HS-5 (cell line): ENCODE results near the gene ARHGAP15.

ENCODE experiments used
- DNase-seq: peaks from one replicate; pipeline ENCODE4 v3.0.0-alpha.2; 2012; ENCODE audit warnings: low read depth

Gene ARHGAP15

DNA sequence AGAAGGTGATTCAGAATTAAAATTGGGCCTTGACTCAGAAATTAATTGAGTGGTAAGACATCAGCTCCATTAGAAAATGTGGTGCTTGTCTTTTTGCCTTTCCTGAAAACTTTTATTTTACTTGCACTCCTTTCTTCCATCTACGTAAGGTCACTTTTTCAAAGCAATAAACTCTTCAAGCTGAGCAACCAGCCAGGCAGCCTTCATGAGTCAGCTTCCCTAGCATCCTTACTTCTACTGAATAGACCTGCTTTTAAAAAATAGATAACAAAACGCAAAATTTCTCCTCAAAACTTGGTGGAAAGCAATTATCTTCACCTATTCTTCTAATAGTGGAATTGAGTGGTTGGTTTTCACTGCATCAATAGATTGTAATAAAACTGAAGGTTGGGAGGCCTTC is 504.2 kb downstream of the ARHGAP15 start:
- no peak for DNase-seq

DNA sequence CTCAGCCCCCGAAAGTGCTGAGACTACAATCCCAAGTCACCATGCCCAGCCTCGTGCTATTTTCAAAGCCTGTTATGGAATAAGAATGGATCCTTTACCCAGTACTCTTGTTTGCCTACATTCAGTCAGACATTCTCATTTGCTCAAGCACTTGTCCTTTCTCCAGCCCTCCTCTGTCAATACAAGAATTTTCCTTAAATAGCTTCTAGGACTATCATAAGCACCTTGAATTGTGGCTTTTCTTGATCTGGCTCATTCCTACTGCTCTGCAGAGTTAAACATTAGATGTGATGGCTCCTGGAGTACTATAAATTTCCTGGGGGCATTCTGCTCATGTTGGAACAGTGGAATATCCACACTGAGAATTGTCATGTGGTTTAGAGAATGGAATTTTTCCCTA is 506.1 kb downstream of the ARHGAP15 start:
- no peak for DNase-seq

DNA sequence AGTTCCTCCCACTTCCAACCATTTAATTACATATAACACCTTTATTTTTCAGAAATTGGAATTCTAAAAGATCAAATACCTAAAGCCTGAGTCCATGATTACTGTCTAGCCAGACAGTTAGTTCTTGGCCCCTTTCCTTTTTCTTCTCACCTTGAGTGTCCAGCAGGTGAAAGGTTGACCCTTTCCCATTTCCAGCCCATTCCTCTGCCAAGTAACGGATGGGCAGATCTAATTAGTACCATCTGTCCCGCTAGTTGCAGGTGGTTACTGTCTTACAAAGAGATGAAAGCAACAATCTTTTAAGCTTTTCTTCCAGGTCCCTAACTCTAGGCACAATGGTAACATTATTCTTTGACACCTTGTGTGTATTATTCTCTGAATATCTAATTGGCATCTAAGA is 506.7 kb downstream of the ARHGAP15 start:
- no peak for DNase-seq

DNA sequence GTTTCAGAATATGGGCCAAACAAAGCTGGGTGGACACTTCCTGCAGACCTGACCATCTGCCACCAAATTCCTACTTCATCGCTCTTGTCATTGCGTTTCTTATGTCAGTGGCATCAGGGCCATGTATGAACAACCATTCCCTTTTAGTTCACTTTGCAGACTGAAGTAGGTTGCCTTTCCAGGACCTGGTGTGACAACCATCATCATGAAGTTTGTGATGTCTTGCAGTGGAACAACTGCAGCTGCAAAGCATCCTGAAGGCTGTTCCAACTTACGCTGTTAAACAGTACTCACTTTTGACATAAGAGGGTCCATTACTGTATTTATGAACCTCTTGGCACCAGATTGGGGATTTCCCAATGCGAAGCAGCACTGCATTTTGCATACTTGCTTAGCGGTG is 511.6 kb downstream of the ARHGAP15 start:
- DNase-seq = no peak

DNA sequence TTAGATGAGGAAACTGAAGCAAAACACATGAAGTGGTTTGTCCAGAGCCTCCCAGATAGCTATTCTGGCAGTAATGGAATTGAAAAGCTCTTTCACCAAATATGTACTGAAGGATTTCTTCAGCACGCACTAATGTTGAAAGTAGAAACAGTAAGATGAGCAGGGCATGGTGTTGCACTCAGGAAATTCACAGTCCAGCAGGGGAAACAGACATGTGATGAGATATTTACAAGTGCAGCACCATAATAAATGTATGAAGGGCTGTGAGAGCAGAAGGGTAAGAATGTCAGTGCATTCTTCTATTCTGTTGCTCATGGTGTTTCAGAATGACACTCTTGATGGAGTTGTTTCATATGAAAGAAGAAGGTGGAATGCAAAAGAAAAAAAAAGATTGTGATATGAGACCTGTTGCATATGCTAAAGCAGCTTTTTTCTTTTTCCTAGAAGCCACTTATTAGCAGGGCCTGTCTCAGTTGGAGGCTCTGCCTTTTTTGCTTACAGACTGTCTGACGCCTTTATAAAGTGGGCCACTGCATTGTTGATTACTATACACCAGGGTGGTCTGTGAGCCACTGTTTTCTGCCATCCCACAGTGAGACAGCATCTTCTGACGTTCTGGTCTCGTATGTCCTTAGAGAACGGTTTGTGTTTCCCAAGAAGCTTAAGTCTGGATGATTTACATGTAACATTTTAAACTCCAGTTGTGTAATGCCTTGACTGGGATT is 516.9 kb downstream of the ARHGAP15 start:
- DNase-seq = no peak

DNA sequence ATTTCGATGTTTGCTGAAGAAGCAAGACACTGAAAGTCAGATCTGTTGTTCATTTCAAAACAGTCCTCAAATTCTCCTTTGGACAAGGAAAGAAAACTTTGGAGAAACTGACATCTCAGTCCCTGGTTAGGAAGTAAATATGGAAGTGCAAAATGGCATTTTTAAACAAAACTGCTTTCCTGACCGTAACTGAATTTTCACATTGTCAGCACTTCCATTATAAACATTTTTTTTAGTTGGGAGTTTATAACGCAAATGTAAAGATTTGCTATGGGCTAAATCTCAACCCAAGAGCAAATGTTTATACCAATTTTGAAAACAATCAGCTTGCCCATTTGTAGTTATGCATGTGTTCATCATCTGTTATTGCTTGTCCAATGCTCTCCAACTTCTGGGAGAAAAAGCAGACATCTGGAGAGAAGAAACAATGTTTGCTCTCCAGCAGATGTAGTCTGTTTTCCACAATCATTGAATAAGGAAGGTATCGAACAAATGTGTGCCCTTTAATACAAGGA is 520.1 kb downstream of the ARHGAP15 start:
- DNase-seq = no peak

DNA sequence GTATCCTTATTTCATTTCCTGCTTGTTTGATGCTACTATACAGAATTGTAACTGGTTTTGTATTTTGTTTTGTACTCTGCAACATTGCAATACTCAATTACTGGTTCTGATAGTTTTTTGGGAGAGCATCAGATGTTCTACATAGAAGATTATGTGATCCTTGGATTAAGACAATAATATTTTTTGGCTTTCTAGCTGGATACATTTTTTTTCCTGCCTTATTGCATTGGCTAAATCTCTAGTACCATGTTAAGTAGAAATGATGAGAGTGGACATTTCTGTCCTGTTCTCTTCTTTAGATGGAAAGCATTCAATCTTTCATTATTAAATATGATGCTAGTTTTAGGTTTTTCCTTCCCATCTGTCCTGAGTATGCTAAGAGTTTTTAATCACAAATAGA is 523.5 kb downstream of the ARHGAP15 start:
- no peak for DNase-seq

DNA sequence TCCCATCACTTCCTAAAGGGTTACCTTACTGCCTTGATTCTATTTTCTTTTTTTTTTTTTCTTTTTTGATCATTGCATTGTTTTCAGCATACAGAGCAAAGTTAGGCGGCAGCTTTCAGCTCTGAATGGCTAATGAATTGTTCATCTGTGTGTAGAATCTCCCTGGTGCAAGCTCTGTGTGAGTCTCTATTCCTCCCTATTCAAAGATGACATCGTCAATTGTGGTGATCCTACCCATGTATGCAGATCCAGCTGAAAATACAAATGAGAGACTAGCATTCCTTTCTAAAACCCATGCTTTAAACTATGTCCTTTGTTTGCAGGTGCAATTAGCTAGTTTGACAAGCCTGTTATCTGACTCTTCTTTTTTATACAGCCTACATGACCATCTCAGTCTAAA is 539.0 kb downstream of the ARHGAP15 start:
- DNase-seq = no peak

DNA sequence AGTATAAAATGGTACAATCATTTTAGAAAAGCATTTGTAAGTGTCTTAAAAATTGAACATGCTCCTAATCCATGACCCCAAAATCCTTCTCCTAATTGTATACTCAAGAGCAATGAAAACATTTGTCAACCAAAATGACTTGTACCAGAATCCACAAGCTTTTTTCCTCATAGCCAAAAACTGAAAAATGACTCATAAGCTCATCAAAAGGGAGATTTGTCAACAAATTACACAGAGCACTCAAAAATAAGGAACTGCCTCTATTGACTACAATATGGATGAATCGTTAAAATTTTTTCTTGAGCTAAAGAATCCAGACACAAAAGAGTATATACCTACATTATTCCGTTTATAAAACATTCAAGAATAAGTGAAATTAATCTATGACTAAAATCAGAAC is 544.8 kb downstream of the ARHGAP15 start:
- no peak for DNase-seq

DNA sequence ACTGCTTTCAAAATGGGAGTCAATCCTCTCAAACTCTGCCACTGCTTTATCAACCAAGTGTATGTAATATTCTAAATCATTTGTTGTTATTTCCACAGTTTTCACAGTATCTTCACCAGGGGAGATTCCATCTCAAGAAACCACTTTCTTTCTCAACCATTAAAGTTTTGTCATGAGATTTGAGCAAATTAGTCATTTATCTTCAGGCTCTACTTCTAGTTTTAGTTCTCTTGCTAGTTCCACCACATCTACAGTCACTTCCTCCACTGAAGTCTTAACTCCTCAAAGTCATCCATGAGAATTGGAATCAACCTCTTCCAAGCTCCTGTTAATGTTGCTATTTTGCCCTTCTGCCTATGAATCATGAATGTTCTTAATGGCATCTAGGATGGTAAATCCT is 545.8 kb downstream of the ARHGAP15 start:
- DNase-seq = no peak

DNA sequence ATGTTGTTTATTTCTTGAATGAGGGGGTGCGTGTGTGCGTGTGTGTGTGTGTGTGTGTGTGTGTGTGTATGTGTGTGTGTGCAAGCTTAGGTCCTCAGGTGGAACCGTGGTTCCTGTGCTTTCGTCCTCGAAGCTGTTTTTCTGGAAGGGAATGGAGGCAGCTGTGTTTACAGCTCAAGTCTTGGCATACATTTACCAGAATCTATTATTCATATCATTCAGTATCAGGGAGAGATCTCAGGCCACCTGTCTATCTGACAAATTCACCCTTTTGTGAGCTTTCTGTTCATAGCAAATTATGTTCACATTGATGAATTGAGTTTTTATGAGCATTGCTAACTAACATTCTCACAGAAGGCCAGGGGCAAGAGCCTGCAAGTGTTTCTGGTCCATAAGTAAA is 550.4 kb downstream of the ARHGAP15 start:
- DNase-seq = no peak

DNA sequence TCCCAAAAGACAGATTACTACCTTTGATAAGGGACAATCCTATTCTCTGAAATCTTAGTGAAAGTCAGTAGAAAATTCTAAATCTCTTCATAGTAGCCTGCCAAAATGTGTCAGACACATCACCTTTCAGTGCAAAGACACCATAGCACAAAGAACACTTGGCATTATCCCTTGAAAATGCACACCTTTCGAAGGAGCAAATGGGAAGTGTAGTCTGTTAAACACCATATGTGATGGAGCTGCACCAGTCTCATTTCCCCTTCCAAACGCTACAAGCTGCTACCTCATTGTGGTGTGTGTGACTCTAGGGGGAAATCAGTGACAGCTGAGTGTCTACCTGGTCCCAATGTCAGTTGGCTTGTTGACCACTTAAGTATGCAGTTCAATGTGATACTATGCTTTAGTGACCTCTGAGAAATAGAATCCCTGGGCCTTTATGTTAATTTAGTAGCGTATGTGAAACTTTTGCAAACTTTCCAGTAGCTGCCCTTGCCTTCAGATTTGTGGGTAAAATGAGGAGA is 551.7 kb downstream of the ARHGAP15 start:
- DNase-seq = no peak

DNA sequence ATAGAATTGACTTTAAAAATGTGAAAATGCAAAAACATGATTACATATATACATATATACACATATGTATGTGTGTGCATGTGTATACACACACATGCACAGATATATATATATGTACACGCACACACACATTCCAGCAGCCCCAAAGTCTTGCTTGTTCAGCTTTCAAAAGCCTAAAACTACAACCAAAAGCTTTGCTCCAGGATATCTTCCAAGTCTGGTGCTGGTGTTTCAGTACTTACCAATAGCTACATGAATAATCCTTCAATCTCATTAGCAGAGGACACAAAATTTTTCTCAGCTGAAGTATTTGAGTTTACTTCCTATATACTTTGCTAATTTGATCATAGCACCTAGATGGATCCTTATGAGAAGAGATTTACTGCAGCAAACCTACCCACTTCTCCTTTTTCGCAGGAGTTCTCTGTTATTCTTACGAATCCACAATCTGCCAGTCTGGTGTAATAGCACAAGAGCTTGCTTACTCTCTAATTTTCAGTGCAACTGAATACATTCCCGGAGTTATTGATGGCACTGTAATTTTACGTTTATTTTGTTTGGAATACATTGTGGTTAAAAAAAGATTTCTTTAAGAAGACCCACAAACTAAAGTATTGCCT is 553.3 kb downstream of the ARHGAP15 start:
- DNase-seq = no peak

DNA sequence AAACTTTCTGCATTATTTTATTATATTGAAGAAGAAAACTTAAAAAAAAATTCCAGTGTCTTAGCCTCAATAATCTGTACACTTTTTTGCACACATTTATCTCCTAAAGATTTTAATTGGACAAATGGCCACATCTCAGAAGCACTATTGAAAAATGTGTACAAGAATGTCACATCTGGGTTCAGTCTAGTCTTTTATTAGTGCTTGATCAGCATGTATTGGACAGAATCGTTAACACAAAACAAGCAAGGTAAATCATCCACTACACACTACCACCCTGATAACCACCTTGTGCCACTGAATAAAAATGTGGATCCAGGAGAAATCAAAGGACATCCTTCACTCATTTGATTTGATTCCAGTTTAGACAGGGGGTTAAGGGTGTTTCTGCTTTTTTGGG is 554.8 kb downstream of the ARHGAP15 start:
- no peak for DNase-seq

DNA sequence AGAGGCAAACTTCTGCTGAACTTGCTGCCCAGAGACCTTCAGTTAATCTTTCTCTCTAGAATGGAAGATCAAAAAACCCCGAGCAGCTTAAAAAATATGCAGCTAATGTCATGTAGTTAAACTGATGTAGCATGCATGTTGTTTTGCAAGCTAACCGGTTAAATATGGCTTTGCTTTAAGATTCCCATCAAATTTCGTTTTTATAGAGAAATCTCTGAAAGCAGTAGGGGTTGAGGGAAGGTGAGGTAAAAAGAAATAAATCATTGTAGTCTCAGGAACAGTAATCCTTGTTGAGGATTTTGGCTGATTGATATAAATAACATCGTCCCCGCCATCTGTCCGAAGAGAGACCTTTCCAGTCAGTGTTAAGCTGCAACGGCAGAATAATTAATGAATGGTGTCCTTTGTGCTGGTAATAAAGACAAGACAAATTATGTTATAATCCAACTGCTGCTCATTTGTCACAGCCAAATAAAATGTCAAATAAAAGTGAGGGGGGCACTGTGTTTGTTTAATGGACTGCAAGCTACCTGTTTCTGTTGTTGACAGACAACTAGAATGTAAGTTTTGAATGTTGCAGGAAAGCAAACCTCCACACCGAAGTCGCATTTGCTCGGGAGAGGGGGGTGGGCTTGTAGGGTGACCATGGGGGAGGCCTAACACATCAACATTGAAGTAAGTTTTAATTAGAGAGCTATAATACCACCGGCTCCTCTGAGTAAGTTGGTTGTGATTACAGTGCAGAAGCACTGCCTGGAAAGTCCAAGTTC is 555.5 kb downstream of the ARHGAP15 start:
- no peak for DNase-seq

DNA sequence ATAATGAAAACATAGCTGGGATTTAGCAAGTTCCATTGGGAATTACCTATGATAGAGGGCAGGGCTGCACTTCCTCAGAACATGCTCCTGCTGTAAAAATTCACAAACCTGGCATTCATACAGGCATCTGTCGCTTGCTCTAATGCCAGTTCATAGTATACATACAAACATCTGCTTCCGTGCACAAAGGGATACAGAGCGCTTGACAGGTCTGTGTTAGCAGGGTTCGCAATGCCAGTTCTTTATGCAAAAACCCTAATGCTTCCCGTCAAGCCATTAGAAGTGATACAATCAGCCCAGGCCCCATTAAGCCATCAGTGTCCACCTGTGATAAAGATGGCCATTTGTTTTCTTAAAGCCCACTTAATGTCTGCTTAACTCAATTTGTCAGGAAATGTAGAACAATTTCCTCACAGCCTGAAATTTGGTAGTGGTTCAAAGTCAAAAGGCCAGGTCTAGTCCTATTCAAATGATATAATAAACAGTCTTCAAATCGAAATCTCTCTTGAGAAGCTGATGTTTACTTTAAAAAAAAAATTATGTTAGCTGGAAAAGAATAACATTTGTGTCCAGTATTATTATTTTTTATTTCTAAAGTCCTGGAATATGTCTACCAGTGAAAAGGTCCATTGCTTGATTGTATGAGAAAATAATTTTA is 556.3 kb downstream of the ARHGAP15 start:
- no peak for DNase-seq

DNA sequence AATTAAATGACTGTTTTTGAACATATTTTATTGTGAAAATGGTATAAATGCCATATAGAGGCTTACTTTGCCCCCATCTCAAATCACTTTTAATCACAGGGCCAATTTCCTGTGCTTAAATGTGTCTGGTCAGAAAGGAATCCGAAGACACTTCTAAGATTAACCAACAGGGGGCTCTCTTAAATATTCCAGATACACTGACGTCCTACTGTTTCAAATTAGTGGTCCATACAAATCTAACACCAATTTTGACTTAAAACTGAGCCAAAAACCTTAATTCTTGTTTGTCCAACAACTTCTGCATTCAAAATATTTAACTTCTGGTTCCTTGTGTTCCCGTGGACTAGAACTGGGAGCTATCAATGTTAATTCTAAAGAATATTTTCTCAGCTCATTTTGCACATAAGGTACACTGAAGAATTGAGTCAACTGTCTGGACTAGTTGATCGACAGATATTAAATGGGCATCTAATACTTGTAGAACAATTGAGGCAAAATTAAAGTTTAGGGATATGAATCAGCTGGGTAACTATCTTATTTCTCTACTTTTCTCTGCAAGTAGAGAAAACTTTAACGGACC is 557.5 kb downstream of the ARHGAP15 start:
- peak; percentile 19 for DNase-seq

DNA sequence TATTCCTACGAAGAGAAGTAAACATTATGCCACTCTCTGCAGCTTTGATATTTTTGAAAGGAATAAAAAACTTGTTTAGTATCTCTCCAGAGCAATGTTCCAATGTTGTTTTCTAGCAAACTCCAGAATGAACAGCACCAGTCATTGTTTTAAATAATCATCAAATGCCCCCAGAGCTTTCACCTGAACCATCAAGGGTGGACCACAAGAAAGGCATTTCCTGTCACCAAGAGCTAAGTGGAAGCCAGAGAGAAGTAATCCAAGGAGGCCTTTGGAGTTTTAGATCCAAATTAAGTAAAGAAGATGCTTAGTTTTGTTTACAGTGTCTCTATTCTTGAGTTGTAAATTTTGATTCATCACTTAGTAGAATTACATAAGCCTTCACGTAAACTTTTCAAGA is 559.0 kb downstream of the ARHGAP15 start:
- DNase-seq = no peak

DNA sequence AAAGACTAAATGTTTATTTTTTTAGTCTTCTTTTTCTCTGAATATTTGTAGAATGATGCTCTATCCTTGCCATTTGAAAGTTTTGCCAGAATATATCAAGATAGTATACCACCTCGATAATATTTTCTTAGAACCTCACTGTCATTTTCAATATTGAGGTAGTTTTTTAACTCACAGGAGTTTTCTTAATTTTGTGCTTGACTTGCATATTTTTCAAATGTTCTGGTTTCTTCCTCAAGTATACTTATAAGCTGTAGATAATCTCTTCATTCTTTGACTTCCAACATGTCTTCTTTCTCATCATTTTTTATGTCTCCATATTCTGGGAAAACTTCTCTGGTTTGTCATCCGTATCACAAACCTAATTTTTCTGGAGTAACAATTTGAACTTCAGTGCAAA is 559.6 kb downstream of the ARHGAP15 start:
- DNase-seq = no peak

DNA sequence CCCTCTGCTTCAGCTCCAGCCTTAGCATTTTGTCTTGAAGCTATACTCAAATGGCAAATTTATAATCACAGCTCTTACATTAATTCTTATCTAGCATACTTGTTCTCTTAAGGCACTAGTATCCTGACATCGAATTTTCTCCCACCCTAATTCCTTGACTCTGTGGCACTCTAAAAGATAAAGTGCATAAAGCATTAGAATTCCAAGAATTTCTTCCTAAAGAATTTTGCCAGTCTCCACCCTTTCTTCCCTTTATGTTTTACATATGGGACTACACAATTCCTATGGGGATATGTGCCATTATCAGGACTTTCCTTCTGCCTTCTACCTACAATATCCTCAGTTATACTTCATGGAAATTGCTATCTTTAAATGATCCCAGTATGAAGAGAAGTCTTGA is 560.3 kb downstream of the ARHGAP15 start:
- no peak for DNase-seq

DNA sequence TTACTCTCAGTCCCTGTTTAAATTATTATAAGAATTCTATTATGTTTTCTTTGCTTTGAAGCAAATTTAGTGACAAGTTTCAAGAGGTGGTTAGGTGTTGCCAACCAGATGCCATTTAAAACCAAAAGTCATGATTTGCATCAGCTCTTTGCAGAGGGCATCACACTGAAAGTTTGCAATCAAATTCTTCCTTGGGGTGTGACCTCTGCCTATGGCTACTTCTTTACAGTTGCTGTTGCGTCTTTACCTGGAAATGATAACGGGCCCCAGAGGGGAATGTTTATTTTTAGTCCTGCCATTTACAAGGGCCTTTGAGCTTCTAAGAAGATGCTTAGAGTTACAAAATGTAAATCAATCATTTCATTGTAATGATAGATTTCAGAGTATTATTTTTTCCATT is 561.0 kb downstream of the ARHGAP15 start:
- no peak for DNase-seq

DNA sequence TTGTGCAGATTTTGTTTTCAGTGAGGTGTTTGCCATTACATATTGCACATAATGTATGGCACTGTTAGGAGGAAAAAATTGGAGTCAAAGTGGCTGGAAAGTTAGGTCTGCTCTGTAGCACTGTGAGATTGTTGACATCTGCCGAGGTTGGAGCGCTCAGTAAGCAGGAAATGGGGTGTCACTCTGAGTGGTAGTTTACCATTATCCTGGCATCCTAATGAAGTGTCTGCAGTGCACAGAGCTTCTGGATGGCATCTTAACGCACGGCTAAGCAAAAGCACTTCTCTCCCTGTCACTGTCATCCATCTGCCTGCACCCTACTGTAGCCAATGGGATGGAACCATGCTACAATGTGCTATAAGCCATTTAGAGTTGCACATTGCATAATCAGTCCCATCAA is 561.9 kb downstream of the ARHGAP15 start:
- DNase-seq = no peak
